ENCODE measurements around the gene DISC1.
A peak's percentile ranks its signal among the peaks of the same experiment; 100 is the strongest.

DNA sequence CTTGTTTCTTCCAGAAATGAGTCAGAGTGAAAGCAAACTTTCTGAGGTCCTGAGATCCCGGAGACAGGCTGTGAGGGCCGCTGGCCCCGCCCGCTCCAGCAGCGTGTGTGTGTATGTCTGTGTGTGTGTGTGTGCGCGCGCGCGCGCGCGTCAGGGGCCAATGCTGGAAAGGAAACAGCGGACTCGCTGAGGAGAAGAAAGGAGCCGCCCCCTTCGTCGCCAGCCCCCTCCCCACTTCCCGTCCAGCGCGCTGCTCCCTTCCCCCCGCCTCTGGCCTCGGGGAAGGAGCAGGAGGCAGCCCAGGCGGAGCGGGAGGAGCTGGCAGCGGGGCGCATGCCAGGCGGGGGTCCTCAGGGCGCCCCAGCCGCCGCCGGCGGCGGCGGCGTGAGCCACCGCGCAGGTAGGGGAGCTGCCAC lies at the start of gene DISC1:
- no peak; the same call in 1 of the 2 replicates for TF ChIP-seq RAD21 (IDR thresholded peaks at IDR 0.05; ENCODE audit: low read length)
- TF ChIP-seq, protein P1, sequence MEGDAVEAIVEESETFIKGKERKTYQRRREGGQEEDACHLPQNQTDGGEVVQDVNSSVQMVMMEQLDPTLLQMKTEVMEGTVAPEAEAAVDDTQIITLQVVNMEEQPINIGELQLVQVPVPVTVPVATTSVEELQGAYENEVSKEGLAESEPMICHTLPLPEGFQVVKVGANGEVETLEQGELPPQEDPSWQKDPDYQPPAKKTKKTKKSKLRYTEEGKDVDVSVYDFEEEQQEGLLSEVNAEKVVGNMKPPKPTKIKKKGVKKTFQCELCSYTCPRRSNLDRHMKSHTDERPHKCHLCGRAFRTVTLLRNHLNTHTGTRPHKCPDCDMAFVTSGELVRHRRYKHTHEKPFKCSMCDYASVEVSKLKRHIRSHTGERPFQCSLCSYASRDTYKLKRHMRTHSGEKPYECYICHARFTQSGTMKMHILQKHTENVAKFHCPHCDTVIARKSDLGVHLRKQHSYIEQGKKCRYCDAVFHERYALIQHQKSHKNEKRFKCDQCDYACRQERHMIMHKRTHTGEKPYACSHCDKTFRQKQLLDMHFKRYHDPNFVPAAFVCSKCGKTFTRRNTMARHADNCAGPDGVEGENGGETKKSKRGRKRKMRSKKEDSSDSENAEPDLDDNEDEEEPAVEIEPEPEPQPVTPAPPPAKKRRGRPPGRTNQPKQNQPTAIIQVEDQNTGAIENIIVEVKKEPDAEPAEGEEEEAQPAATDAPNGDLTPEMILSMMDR (IDR thresholded peaks at IDR 0.05), result no peak
- TF ChIP-seq TAF1 (IDR thresholded peaks at IDR 0.05; ENCODE audit: borderline replicate concordance, low read depth, low read length), result peak; percentile 20; the same call in 1 of the 2 replicates
- no peak for TF ChIP-seq SMC3 (IDR thresholded peaks at IDR 0.05; ENCODE audit: low read depth, low read length)
- peak; percentile 60 for TF ChIP-seq CHD2 (IDR thresholded peaks at IDR 0.05; ENCODE audit: low read length, partially characterized antibody)
- TF ChIP-seq, protein P2, sequence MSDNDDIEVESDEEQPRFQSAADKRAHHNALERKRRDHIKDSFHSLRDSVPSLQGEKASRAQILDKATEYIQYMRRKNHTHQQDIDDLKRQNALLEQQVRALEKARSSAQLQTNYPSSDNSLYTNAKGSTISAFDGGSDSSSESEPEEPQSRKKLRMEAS (IDR thresholded peaks at IDR 0.05; ENCODE audit: low read depth), result peak; percentile 59; the same call in 1 of the 2 replicates
- TF ChIP-seq, protein P3, sequence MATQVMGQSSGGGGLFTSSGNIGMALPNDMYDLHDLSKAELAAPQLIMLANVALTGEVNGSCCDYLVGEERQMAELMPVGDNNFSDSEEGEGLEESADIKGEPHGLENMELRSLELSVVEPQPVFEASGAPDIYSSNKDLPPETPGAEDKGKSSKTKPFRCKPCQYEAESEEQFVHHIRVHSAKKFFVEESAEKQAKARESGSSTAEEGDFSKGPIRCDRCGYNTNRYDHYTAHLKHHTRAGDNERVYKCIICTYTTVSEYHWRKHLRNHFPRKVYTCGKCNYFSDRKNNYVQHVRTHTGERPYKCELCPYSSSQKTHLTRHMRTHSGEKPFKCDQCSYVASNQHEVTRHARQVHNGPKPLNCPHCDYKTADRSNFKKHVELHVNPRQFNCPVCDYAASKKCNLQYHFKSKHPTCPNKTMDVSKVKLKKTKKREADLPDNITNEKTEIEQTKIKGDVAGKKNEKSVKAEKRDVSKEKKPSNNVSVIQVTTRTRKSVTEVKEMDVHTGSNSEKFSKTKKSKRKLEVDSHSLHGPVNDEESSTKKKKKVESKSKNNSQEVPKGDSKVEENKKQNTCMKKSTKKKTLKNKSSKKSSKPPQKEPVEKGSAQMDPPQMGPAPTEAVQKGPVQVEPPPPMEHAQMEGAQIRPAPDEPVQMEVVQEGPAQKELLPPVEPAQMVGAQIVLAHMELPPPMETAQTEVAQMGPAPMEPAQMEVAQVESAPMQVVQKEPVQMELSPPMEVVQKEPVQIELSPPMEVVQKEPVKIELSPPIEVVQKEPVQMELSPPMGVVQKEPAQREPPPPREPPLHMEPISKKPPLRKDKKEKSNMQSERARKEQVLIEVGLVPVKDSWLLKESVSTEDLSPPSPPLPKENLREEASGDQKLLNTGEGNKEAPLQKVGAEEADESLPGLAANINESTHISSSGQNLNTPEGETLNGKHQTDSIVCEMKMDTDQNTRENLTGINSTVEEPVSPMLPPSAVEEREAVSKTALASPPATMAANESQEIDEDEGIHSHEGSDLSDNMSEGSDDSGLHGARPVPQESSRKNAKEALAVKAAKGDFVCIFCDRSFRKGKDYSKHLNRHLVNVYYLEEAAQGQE (IDR thresholded peaks at IDR 0.05; ENCODE audit: low read depth, low read length), result no peak

All from SK-N-SH (cell line).